ENCODE measurements around the gene DGUOK. TPM values are rescaled to one million over a fixed set of nuclear protein-coding genes. Genes with fewer than 3 reads are reported as not detected.
"Not testable (repeated sequence)": the region's sequence is repeated elsewhere in the genome, so short reads cannot be mapped to it uniquely, and the experiment has no call there.

The DGUOK gene
- total RNA-seq, 1 donor from 2014 or later = 62.9 TPM

DNA sequence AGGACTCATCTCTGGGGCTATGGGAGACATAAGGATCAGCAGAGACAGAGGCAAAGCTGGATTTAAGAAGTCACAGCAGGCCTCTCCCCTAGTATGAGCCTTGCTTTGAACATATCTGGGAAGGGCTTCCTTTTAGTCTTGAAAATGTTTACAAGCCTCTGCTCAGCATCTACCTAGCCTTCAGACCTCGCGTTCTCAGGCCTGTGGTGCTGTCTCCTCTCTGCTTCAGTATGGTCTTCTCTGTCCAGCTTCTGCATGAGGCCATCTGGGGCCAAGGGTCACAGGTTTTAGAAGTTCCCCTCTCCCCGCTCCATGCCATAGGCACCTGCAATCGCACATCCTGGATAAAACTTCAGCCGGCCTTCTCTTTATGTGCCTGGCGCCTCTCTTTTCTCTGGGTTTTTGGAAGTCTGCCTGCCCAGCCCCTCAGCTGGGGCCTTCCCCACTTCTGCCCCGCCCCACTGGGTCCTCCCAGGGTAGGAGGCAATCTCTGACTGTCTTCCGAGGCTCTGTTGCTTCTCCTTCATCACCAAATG is 26.8 kb upstream of the DGUOK start:
- intact Hi-C loops (cut with micrococcal nuclease) = loop anchor here (5.0 kb wide), 1 partner anchor 43 kb away; no protein-coding TSS in a partner anchor

DNA sequence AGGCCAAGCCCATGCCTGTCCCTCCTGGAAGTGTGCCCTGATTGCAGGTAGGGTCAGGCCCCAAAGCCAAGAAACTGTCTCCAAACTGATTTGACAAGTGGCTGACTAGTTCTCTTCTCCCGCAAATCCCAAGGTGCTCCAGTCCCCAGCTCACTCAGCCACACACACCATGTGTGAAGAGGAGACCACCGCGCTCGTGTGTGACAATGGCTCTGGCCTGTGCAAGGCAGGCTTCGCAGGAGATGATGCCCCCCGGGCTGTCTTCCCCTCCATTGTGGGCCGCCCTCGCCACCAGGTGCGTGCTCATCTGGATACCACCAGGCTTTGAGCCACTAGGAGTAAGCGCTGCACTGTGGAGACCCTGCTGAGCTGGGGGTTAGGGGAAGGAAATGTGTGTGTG is 25.5 kb upstream of the DGUOK start:
- intact Hi-C loops (cut with micrococcal nuclease) = no loop called here

DNA sequence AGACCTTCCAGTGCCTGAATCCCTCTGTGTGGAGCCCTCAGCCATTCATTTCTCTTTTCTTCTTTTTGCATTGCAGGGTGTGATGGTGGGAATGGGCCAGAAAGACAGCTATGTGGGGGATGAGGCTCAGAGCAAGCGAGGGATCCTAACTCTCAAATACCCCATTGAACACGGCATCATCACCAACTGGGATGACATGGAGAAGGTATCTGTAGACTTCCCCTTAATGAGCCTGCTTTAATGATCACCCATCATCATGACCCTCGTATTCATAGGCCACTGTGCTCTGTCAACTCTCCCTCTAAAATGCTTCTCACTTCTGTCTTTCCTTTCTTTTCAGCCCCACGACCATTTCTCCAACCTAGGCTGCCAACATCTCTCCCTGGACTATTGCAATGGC is 24.4 kb upstream of the DGUOK start:
- intact Hi-C loops (cut with micrococcal nuclease) = no loop called here

DNA sequence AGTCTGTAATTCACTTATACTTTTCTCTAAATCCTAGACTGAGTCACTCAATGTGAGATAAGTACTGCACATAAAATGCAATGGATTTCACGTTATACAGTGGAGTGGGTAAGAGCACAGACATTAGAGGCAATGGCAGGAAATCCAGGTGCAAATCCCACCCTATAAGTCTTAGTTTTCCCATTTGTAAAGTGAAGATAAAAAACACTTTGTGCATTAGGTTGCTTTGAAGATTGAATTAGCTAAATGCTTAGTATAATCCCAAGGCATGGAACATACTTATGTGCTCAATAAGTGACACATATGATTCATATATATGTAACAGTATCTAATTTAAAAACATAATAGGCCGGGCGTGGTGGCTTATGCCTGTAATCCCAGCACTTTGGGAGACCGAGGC is 23.4 kb upstream of the DGUOK start:
- intact Hi-C loops (cut with micrococcal nuclease) = no loop called here

DNA sequence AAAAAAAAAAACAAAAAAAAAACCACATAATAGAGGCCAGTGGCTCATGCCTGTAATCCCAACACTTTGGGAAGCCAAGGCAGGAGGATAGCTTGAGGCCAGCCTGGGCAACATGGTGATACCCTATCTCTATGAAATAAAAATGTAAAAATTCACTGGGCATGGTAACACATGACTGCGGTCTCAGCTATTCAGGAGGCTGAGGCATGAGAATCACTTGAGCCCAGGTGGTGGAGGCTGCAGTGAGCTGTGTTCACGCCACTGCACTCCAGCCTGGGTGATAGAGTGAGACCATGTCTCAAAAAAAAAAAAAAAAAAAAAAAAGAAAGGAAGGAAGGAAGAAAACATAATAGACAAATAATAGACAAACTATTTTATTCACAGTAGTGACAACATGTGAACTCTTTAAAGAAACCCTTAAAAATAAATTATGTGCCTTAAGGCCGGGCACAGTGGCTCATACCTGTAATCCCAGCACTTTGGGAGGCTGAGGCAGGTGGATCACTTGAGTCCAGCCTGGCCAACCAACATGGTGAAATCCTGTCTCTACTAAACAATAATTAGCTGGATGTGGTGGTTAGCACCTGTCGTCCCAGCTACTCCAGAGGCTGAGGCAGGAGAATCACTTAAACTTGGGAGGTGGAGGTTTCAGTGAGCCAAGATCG is 22.6 kb upstream of the DGUOK start:
- intact Hi-C loops (cut with micrococcal nuclease) = not testable (repeated sequence)

DNA sequence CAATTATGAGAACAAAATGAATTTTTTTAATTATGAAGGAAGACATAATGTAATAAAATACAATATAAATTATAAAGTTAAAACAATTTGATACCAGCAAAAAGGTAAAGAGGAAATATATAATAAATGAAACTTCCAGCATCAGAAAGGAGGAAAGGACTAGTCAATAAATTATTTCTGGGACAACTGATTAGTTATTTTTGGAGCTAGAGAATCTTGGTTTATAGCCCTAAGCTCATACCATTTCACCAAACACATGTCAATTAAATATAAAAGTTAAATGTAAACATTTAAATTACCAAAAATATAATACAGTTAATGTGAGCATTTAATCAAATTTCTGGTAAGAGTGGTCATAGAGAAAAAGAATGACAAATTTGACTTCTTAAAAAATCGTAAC is 21.7 kb upstream of the DGUOK start:
- intact Hi-C loops (cut with micrococcal nuclease) = no loop called here

DNA sequence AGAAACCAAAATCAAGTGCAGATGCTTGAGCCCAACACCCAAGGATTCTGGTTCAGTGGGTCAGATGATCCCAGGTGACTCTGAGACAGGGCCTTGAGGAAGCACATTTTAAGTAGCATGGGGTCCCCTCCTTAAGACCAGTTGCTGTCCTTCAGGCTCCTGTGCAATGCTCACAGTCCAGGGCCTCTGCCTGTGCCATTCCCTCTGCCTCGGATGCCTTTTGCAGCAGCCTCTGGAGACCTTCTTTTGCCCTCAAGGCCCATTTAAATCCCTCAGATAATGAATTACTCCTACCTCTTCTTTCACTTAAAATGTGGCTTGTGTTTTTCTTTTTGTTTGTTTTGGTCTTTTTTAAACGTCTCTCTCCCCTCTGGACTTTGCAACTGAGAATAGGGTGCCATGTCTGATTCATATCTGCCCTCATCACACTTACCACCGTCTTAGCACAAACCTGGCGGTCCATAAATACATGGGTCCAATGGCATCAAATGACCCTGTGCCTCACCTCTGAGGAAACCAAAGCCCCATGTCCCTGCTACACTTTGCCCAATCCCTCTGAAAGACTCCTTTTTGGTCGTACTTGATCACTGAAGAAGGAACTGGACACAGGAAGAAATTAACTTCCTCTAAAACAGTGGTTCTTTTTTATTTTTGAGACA is 19.7 kb upstream of the DGUOK start:
- intact Hi-C loops (cut with micrococcal nuclease) = no loop called here

DNA sequence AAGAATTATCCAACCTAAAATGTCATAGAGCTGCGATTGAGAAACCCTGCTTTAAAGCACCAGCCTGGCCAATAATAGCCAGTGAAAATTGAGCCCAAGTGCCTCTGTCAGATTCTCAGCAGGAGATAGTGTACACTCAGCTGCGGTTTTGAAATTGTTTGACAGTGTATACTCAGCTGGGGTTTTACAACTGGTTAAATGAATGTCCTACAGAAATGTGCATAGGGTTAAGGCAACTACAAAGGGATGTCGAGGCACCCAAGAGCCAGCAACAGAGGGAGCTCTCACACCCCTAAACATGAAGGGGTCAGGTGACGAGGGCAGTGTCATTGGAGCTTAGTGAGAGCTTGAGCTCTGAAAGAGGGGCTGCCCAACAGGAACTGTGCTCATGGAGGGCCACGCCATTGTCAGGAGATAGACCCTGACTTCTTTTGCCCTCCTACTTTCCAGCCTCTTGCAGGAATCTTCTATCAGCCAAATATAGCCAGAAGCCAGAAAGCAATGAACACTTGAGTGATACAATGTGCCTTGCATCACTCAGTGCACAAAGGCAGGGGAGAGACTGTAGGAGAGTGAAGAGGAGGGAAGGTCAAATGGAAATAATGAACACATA is 18.7 kb upstream of the DGUOK start:
- intact Hi-C loops (cut with micrococcal nuclease) = loop anchor here (1.0 kb wide), 4 partner anchors 18 to 243 kb away; partner anchors contain the start of genes BOLA3 and DGUOK

DNA sequence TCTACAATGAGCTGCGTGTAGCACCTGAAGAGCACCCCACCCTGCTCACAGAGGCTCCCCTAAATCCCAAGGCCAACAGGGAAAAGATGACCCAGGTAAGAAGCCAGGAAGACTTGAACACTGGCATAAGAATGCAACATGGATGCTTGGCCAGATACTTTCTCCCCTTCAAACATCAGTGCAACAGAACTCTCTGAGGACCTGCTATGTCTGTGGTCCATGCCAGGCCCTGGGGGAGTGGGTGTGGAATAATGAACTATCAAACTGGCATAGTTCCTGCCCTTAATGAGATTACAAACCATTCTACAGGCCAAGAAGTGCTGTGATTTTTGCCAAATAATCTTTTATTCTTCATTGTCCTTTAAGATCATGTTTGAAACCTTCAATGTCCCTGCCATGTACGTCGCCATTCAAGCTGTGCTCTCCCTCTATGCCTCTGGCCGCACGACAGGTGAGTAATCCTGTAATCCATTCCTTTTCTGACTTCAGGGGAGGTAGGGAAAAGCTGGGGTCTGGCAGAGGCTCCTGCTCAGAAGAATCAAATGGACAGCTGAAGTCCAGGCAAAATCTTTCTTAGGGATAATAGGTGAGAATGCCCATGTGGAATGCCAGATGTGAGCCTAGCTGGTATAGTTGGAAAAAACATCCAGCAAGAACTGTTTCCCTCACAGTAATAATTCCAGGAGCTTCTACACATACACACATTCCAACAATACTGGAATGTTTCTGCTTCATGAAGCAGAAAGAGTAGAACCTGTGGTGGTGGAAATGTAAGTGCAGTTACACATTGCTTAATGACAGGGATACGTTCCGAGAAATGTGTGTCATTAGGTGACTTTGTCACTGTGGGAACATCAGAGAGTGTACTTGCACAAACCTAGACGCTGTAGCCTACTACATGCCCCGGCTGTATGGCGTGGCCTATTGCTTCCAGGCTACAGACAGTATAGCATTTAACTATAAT is 17.7 kb upstream of the DGUOK start:
- intact Hi-C loops (cut with micrococcal nuclease) = loop anchor here (1.0 kb wide), 4 partner anchors 17 to 242 kb away; partner anchors contain the start of genes BOLA3 and DGUOK

DNA sequence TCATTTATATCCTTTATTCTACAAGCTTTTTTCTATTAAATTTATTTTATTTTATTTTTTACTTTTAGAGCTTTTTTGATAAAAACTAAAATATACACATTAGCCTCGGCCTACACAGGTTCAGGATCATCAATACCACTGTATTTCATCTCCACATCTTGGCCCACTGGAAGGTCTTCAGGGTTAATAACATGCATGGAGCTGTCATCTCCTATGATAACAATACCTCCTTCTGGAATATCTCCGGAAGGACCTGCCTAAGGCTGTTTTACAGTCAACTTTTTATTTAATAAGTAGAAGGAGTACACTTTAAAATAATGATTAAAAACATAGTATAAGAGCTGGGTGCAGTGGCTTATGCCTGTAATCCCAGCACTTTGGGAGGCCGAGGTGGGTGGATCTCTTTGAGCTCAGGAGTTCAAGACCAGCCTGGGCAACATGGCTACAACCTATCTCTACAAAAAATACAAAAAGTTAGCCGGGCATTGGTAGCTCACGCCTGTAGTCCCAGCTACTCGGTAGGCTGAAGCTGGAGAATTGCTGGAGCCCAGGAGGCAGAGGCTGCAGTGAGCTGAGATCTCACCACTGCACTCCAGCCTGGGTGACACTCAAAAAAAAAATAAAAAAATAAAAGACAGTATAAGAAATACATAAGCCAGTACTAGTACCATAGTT is 15.7 kb upstream of the DGUOK start:
- intact Hi-C loops (cut with micrococcal nuclease) = no loop called here

DNA sequence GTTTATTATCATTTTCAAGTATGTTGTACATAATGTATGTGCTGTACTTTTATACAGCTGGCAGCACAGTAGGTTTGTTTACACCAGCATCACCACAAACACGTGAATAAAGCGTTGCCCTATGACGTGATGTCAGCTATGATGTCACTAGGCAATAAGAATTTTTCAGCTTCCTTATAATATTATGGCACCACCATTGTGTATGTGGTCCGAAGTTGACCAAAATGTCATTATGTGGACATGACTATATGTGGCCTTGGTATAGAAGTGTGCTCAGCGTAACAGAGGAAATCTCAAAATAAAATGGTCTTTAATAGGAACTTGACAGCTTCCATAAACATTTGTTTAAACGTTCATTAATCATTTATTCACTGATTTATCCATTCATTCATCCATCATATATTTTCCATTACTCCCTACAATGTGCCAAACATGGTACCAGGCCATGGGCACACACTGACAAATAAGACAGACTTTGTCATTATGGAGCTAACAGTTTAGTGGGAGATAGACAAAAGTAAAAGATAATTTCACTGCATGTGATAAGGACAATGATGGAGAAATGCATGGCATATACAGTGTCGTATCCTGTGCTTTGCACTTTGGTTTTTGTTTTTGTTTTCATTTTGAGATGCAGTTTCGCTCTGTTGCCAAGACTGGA is 15.0 kb upstream of the DGUOK start:
- intact Hi-C loops (cut with micrococcal nuclease) = no loop called here

DNA sequence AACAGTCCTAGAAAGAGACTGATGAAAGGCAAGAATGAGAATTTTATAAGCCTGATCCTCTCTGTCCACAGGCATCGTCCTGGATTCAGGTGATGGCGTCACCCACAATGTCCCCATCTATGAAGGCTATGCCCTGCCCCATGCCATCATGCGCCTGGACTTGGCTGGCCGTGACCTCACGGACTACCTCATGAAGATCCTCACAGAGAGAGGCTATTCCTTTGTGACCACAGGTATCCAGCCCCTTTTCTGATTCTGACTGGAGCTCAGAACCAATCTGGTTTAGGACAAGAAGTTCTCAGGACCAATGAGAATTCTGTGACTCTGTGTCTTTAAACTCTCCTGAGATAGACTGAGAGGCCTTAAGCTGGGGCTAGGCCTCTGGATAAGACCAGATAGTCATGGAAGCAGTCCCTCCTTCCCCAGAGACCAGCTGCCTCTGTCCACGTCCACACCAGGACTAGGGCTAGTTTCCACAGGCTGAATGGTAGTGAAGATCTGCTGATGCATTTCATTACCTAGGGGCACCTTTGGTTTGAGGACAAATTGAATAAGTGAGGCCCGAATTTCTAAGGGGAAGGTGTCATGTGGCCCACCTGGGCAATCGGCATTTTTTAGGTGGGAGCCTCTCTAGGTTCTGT is 13.1 kb upstream of the DGUOK start:
- intact Hi-C loops (cut with micrococcal nuclease) = no loop called here

DNA sequence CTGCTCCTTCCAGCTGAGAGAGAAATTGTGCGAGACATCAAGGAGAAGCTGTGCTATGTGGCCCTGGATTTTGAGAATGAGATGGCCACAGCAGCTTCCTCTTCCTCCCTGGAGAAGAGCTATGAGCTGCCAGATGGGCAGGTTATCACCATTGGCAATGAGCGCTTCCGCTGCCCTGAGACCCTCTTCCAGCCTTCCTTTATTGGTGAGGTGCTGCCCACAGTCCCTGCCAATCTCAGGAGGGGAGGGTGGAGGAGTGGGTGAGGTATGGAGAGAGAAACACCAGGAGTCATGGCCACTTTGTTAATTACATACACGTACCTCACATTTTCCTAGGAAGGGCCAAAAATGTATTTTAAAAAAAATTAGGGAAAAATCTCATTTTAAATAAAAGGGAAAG is 12.0 kb upstream of the DGUOK start:
- intact Hi-C loops (cut with micrococcal nuclease) = no loop called here

DNA sequence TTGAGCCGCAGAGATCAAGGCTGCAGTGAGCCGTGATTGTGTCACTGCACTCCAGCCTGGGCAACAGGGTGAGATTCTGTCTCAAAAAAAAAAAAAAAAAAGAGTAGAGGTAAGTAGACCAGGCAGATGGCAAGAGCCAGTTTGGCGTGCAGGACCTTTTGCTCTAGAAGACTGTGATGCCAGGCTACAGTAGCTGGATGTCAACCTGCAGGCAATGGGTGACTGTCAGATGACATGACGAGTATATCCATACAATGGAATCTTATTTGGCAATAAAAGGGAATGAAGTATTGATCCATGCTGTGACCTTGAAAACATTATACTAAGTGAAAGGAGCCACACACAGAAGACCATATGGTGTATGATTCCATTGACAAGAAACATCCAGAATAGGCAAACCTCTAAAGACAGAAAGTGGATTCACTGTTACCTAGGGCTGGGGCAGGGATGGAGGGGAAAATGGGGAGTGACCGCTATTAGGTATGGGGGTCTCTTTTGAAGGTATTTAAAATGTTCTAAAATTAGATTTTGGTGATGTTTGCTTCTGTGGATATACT is 11.2 kb upstream of the DGUOK start:
- intact Hi-C loops (cut with micrococcal nuclease) = no loop called here

DNA sequence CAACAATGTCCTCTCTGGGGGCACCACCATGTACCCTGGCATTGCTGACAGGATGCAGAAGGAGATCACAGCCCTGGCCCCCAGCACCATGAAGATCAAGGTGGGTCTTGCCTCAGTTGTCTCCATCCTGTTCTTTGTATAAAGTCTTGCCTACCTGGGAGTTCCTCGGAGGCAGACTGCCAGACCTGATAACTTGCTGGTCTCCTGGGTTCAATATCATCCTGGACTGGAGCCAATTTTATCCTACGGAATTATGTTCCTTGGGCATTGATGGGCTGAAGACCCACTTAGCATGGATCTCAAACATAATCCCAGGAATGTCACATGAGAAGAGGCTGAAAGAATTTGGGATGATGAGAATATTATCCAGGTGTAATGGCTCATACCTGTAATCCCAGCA is 10.0 kb upstream of the DGUOK start:
- intact Hi-C loops (cut with micrococcal nuclease) = no loop called here

DNA sequence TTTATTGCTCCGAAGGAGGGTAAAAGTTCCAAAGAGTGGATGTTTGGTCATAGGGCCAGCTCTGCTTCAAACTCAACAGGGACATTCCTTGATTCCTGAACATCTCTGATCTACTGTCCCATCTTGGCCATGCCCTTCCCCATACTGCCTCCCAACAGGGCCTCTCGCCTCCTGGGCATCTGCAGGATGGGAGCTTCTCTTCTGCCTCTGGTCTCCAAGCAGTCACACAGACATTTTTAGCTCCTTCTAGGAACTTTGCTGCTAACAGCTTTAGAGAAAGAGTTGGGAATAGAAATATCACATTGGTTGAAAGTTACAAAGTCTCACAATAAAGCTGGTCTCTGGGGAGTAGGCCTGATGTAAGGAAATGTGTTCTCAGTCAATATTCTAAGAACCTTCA is 9.4 kb upstream of the DGUOK start:
- intact Hi-C loops (cut with micrococcal nuclease) = no loop called here

DNA sequence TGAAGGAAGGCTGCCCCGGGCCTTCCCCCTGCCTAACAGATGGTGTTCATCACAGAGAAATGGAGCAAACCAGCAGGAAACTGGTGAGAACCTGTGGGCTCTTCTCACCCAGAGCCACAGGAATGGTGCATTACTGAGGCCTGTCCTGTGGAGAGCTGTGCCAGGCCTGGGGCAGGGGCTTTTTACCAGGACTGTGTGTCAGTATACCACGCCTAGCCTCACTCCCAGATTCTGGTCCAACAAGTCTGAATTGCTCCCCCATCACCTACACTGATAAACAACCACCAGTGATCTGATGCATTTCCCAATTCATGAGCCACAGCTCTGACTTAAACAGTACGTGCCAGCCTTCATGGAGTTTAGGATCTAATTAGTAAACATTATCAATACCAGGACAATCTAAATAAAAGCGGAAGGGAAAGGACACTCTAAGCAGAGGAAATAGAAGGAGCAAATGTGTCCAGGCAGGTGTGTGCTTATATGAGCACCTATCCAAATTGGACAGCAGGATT is 8.9 kb upstream of the DGUOK start:
- intact Hi-C loops (cut with micrococcal nuclease) = no loop called here

DNA sequence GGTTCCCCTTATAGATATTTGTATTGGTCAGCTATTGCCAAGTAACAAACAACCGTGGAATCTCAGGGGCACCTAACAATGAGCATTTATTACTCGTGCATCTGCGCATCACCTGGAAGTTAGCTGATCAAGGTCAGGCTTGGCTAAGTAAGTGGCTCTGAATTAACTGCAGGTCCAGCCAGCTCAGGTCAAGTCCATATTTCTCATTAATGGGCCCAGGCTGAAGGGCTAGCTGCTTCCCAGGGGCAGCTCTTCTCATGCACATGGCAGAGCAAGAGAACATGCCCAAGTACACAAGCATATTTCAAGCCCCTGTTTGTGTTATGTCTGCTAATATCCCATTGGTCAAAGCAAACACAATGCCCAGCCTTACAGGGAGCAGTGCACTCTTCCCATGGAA is 7.8 kb upstream of the DGUOK start:
- intact Hi-C loops (cut with micrococcal nuclease) = no loop called here

Data from T-helper 1 cell treated with Interleukin-12 subunit alpha and Interleukin-12 subunit beta and Interleukin-4 antibody, amounts not matched to agents 30 ng/mL and 1 ng/mL, for 36 hours (primary cell).